ENCODE measurements around the gene MAN1A1.

DNA sequence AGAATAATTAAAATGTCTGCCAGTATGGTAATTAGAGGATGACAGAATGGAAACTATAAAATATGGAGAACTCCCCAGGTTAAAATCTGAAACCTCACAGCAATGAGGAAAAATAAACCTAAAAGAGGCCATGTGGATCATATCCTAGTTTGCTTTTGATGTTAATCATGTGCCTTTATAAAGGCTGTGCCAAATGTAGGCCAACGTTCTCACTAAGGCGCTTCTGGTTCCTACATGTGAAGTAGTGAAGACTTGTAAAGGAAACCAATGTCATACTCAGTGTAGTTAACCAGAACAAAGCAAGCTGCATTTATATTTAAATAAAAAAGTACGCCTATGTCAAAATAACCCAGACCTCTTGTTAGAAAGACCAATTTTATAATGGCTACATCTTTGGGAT, 157.4 kb downstream of the MAN1A1 start:
- TF ChIP-seq, protein P1, sequence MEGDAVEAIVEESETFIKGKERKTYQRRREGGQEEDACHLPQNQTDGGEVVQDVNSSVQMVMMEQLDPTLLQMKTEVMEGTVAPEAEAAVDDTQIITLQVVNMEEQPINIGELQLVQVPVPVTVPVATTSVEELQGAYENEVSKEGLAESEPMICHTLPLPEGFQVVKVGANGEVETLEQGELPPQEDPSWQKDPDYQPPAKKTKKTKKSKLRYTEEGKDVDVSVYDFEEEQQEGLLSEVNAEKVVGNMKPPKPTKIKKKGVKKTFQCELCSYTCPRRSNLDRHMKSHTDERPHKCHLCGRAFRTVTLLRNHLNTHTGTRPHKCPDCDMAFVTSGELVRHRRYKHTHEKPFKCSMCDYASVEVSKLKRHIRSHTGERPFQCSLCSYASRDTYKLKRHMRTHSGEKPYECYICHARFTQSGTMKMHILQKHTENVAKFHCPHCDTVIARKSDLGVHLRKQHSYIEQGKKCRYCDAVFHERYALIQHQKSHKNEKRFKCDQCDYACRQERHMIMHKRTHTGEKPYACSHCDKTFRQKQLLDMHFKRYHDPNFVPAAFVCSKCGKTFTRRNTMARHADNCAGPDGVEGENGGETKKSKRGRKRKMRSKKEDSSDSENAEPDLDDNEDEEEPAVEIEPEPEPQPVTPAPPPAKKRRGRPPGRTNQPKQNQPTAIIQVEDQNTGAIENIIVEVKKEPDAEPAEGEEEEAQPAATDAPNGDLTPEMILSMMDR (IDR thresholded peaks at IDR 0.05), result no peak
- no peak for TF ChIP-seq POLR2A (IDR thresholded peaks at IDR 0.05)

Data from thyroid gland (tissue), 4 donors.